GM12865 (cell line): ENCODE data around the gene BAD.
"Not testable (repeated sequence)": the region's sequence is repeated elsewhere in the genome, so short reads cannot be mapped to it uniquely, and the experiment has no call there.

Experiments used
- DNase-seq: peaks from one replicate; pipeline ENCODE4 v3.0.0; 2010; ENCODE audit warnings: low read depth
- H3K4me3 ChIP-seq: 2 replicates; pipeline ENCODE4 v1.5.1; 2011; ENCODE audit warnings: mild to moderate bottlenecking, low read depth, low read length, control low read depth
- CTCF ChIP-seq: IDR thresholded peaks from 2 replicates; pipeline ENCODE4 v1.5.1; 2011; ENCODE audit warnings: low read length, control low read depth, low read depth, inconsistent platforms; ENCODE audit not compliant: insufficient read depth; ENCODE audit errors: missing control alignments

BAD gene

GRCh38 chr11:64324692-64325469 lies 40.4 kb upstream of the BAD start:
- no peak for DNase-seq
- no peak for TF ChIP-seq CTCF
- no peak overlapping the region for H3K4me3 ChIP-seq

- not testable (repeated sequence) for DNase-seq, H3K4me3 ChIP-seq
Observed at GRCh38 chr11:64323984-64324383, 39.5 kb upstream of the BAD start.

GRCh38 chr11:64323373-64323772 lies 38.9 kb upstream of the BAD start:
- H3K4me3 ChIP-seq = no peak overlapping the region
- no peak for DNase-seq
- no peak for TF ChIP-seq CTCF

- no peak for DNase-seq
- no peak for TF ChIP-seq CTCF
- no peak overlapping the region for H3K4me3 ChIP-seq
Observed at GRCh38 chr11:64322925-64323260, 38.4 kb upstream of the BAD start.

GRCh38 chr11:64321533-64321932 lies 37.1 kb upstream of the BAD start:
- DNase-seq = no peak
- H3K4me3 ChIP-seq = no peak overlapping the region
- TF ChIP-seq CTCF = no peak

- TF ChIP-seq CTCF = no peak
- DNase-seq = no peak
- no peak overlapping the region for H3K4me3 ChIP-seq
Observed at GRCh38 chr11:64321026-64321425, 36.6 kb upstream of the BAD start.

GRCh38 chr11:64320556-64320955 lies 36.1 kb upstream of the BAD start:
- no peak overlapping the region for H3K4me3 ChIP-seq
- no peak for DNase-seq
- TF ChIP-seq CTCF = no peak
